HG02610 (cell line): ENCODE results near the gene PRKCE.

Source experiments
- ATAC-seq: cut with Tn5 transposase; IDR thresholded peaks from one replicate; pipeline ENCODE4 v1.9.1; 2021; ENCODE audit warnings: mild to moderate bottlenecking, moderate library complexity; ENCODE audit not compliant: unreplicated experiment

PRKCE gene

DNA sequence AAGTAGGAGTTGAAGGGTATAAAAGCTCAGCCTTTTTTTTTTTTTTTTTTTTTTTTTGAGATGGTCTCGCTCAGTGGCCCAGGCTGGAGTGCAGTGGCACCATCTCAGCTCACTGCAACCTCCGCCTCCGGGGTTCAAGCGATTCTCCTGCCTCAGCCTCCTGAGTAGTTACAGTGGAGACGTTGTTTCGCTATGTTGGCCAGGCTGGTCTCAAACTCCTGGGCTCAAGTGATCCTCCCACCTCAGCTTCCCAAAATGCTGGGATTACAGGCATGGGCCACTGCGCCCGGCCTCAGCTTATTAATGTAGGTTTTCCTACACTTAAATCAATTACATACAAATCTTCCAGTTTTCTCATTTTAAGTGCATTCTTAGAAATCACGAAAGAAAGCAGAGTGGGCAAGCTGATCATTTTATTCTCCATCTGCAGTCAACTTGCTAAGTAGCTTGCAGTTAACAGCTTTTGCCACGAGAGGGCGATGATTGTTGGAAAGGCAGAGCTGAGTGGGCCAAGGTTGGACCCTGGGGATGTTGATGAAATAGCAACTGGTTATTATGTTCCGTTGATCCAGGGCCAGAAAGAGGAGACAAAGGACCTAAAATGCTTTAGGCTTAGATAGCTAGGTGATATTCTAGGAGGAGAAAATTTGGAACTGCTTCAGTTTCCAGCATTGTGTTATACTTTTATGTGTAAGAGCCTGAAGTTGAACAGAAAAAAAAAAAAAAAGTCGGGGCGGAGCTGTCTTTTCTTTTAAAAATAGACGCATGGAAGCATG lies 411.4 kb downstream of the PRKCE start:
- no peak for ATAC-seq

DNA sequence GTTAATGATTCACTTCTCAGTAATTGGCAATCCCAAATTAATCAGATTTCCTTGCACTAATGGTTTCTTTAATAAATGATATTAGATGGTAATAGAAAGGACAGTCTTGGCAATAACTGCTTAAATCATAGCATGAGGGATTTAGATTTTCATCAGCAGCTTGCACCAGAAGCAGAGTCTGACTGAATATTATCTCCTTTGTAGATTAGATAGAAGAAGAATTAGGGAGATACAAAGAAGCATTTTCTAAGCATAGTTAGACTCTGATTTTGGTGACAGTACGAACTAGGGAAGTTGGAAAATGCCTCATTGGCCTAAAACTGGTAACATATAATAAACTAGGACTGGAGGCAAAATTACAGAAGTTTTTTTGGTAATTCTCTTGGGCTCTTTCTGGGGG lies 412.9 kb downstream of the PRKCE start:
- ATAC-seq: no peak

DNA sequence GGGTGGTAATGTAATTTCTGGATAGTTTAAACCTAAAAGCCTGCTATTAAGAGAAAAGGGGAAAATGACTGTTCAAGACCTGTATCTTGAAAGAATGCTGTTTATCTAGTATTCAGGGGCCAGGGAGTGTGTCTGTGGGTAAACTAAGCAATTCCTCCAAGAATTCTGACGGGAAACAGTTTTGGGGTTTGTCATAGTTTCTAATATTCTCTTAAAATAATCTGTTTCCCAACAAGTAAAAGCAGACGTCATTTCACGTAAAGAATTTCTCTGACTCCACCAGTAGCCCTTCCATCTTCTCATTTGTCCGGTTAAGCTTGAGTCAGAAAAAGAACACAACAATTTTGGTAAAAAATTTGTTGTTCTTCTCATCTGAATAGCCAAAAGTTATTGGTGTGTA lies 413.7 kb downstream of the PRKCE start:
- ATAC-seq: no peak

DNA sequence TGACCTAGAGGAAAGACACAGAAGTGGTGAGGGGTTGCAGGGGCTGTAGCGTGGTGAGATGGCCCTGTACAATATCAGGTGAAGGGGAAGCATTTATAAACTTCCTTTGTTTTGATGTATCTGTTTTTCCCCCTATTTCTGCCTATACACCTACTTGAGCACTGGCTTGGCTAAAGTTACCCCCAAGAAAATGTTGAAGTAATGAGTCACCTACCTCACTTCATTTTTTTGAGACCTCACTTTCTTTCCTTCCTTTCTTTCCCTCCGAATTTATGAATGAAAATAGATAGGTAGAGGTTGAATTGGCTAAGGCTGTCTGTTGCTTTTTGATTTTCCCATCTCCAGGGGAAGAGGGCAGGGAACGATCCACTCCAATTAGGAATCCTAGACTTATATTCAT lies 414.6 kb downstream of the PRKCE start:
- no peak for ATAC-seq

DNA sequence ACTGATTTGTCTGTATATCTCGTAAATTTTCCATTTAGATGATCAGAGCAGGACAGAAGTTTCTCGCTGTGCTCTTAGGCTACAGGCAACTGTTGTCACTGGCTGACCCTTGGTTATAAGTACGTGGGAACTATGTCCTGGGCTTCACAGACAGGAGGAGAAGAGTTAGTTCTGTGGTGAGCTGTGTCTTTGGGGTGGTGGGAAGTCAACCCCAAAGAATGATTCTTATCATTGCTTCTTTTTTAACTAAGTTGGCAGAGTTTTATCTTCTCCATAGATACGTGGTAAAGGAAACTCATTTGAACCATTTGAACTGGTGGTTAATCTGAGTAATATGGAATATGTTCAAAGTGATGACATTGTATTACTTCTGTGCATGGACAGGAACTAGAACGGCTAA lies 415.1 kb downstream of the PRKCE start:
- ATAC-seq: no peak

DNA sequence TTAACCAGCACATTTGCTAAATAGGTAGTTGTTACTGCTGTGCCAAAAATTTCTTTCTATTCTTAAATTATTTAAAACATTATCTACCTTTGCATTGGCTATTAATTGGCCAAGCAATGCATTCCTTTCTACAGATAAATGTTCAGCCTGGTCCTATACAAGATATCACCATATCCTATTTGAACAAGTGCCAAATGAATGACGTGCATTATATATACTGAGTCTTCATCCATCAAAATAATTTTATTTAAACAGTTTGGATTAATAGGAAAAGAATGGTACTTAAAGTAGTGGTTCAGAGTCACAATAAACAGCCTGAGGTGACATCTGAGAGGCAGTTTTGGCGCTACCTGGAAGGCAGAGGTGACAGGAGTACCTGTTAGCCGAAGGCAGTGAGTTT lies 415.6 kb downstream of the PRKCE start:
- no peak for ATAC-seq

DNA sequence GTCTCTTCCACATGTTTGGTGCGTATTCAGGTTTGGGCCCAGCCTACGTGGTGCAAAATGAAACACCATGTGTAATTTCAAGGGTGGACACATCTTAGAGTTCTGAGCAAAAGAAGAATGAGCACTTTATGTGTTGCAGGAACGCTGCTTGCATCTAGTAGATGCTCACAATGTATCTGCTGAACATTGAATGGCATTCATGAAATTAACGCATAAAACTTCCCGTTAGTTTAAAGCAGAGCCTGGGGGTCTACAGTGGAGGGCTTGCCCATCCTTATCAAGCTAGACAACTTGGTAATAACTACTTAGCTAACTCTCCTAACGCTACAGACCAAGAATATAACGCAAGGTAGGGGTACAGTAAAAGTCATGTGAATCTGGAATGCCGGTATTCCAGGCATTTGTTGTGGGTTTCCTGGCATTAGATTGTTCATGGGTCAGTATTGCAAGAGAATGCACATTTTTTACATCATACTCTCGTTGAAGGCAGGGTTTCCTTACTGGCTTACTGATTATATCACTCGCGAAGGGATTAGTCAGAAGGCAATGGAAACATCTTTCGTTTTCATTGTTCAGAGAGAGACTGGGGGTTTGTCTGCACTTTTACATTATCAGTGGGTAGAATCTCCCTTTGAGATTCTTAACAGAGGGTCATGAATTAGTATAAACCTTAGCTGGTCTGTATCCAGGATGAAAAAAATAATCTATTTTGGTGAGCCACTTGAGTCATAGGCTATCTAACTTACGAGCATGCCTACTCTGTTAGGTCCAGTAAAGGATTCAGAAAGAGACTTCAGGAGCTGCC lies 416.2 kb downstream of the PRKCE start:
- ATAC-seq: no peak

DNA sequence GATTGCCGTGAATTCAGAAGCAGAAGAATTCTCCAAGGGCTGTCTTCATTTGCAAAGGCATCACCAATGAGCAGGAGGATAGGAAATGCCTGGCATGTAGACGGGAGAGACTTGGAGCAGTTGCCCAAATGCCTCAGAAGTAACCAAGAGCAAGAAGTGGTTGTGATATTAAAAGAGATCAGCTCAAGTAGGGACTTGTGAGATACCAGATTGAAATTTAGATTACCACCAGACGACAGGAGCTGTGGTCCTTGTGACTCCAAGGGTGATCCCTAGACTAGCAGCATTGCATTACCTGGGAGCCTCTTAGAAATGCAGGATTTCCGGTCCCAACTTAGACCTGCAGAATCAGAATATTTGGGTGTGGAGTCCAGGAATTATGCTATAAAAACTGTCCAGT lies 417.2 kb downstream of the PRKCE start:
- no peak for ATAC-seq

DNA sequence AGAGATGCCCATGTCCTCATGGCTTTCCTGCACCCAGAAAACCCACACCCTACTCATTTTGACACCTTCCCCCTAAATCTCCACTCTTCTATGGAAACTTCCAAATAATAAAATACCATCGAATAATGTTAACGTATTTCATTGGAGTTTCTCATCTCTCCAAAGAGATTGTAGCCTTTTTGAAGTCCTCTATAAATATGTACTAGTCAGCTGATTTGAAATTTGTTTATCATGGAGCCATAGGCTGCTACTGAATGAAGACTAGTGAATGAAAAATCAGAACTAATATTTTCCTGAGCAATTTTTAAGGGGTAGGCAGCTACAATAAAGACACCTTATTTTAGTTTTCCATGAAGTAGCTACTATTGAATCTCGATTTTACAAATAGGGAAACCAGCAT lies 419.6 kb downstream of the PRKCE start:
- no peak for ATAC-seq

DNA sequence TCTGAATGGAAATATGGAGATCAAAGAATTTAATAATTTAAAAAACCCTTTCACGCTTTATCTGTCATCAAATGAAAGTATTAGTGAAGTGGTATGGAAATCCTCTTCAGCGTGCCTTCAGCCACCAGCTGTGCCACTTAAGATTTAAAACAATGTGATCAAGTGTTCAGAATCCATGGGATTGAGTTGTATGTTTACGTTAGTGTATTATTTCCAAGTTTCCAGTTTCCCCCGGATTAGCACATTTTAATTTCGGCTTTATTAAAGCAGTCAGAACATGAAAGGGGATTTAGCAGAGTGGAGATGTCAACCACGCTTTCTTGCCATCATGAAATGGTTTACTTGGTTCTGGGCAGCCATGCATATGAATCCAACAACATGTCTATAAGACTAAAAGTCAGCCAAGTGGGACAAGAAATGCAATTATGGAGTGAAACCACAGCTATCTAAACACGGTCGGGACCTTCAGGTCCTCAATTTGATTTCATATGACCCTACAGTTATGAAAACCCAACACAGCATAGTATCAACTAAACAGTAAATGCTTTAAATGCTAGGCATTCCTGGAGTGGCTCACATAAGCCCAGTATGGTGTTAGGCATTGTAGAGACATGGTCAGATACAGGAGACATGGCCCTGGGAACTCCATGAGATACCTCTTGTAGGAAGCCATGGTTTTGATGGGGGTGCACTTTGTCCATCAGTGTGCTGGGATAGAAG lies 420.8 kb downstream of the PRKCE start:
- ATAC-seq: no peak

DNA sequence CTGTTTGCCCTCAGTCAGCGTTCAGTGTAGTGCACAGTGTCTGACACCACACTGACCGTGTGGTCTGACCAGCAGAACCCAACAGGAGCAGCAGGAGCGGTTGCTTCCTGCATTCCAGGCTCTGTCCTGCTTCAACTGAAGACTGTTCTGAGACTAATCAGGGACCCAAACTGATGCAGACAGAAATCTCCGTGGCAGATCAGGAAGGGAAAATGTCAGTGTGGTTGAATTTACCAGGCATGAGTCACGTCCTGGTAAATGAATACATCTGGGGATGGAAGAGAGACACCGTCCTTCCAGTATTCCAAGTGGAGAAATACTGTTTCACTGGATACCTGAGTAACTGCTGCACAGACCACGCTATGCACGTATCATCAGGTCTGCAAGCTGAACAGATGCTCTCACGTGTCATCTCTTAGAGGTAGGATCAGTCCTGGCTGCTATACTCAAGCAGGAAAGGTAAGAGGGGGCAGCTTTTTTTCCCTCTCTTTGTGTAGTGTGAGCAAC lies 422.1 kb downstream of the PRKCE start:
- no peak for ATAC-seq

DNA sequence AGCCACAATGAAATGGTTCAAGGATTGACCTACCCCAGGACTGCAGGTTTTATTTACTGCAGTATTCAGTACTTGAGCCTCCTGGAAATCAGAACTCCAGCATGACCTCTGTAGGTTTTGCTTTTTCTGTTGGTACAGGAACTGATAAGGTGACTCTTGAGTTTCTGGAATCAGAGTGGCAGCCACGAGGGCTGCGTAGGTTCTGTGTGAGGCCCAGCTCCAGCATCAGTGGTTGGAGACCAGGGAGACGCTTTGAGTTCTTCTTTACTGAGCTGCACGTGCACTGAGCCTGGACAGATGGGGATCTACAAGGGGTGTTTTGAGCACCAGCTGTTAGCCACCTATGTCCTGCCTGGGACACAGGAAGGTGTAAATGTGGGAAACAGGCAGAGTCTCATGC lies 423.0 kb downstream of the PRKCE start:
- no peak for ATAC-seq

DNA sequence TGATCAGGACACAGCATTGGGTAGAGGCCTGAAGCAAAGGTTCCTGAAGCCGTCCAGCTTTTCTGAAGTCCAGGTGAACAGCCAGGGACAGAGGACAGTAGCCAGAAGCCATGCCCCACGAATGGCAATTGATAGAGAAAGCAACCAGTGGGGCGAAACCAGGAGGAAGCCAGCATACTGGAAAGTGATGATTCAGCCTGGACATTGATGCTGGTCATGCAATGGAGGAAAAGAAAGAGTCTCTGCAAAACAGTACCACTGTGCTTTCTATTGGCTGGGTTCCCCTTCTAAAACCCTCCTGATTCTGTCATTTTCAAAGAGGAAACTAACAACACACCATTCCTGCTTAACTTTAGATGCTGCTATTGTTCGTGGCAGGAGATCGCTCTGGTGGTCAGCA lies 424.4 kb downstream of the PRKCE start:
- ATAC-seq: no peak

DNA sequence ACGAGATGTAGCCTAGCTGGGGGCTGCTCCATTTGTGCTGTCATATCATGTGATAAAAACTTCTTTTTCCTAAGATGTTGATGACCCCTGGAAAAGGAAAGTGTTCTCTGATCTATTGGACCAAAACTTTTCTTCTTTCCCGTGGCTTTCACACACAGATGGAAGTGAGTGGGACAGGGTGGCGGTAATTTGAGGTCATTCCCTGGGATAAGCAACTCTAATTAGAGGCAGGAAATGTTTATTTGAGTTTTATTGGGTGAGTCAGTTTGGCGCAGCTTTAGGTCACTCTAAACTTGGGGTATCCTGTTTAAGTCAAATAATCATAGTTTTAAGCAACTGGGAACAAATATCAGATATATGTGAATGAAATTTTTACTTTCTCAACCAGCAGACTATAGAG lies 424.8 kb downstream of the PRKCE start:
- no peak for ATAC-seq

DNA sequence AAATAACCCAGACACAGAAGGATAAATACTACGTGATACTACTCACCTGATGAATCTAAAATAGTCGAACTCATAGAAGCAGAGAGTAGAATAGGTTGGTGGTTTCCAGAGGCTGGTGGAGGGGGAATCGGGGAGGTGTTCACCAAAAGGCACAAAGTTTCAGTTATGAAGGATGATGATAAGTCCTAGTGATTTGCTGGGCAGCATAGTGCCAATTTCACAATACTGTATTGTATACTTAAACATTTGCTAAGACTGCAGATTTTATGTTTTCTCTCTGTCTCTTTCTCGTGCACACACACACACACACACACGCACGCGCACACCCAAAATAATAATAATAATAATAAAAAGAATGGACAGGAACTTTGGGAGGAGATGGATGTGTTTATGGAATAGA lies 425.4 kb downstream of the PRKCE start:
- ATAC-seq: no peak

DNA sequence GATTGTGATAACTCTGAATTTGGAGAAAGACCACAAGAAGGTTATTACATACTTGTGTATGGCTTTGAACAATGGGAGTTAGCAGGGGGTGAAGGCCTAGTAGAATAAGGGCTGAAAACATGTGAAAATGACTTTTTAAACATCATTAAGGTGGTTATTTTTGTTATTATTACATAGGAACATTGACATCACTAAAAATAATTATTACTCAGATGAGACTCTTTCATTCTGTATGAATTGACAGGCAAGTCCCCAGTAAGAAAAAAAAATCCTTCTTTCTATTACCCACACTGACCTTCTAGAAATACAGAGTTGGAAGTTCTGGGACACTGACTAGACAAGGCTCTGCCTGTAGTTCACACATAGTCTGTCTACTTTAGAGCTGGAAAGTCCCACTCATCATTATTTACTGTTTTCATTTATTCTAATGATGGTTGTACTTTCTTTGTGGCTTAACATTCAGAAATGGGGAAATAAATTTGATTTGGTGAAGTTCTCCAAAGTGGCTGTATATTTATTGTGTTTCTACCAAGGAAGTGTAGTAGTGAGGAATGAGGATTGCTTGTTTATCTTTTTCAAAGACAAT lies 426.1 kb downstream of the PRKCE start:
- peak; percentile 57 for ATAC-seq

DNA sequence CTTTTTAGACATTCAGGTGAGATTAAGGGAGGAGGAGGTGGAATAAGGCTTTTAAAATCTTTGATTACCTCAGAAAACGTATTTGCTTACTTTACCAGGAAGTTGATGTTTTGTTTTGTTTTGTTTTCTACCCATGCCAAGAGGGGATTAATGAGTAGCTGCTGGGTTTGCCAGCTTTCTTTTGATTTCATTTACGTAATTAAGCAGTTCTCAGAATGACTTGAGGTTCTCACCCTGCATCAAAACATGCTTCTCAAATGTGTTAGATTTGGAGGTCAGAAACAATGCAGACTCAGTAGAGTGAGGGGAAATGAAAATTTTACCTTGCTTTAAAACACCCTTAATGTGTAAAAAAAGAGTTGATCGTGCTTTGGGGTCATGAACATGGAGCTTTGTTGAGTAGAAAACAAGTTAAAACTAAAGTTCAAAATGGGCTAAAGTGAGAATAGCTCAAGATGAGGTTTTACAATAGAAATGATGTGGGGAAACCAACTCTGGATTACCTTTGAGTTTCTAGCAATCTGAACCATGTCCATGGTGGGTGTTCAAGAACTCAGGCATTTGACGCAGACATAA lies 428.6 kb downstream of the PRKCE start:
- ATAC-seq: no peak

DNA sequence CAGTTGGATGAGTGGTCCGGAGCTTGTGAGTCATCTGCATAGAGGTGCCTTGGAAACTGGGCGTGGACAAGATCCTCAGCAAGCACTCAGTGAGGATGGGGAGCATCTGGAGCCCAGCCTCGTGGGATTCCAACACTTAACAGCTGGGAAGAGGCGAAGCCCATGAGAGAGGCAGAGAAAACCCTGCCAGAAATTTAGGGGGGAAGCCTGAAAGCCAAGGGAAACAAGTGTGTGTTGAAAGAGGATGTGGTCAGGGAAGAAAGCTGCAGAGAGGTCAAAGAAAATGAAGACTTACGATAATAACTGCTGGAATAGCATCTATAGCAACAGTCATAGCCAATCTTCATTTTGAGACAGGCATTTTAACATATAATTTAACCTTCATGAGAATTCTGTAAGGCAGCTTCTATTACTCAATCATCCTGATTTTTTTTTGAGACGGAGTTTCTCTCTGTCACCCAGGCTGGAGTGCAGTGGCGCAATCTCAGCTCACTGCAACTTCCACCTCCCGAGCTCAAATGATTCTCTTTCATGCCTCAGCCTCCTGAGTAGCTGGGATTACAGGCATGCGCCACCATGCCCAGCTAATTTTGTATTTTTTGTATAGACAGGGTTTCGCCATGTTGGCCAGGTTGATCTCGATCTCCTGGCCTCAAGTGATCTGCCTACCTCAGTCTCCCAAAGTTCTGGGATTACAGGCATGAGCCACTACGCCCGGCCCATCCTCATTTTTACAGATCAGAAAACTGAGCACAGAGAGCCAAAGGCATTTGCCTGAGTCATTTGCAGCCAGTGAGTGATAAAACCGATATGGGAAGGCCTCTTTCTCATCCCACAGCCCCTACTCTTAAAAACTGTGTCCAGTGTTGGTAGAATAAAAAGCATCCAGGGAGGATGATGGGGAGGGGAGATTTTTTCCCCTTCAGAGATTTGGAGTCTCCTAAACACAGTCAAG lies 431.3 kb downstream of the PRKCE start:
- ATAC-seq: no peak

DNA sequence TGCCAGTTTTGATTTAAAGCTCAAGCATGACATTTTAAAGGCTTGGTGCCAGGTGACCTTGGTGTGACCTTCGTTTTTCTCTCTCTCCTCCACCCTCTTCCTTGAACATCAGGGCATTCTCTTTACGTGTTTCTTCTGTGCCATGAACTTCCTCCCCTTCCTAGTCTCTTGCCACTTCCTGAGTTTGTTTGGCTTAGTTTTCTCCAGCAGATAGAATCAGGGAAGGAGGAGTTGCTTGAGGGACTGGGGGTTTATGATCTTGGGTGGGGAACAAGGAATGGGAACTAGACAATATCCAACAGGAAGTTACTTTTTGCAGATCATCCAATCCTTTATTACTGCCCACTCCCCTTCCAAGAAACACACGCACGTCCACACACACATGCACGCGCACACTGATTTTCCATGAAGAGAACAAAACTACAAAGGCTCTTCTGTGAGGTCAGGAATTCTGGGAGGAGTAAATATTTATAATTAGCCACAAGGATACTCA lies 435.1 kb downstream of the PRKCE start:
- ATAC-seq: no peak

DNA sequence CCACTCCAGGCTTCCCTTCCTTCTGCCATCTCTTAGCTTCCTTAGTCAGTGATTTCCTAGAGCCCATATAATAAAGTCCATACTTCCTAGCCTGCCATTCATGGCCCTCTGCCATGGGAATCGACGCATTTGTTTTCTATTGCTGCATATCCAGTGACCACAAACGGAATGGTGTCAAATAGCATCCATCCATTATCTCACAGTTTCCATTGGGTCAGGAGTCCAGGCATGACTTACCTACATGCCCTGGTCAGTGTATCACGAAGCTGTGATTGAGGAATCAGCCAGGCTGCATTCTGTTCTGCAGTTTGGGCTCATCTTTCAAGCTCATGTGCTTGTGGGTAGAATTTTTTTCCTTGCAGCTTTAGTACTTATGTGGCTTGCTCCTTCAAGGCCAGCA lies 436.0 kb downstream of the PRKCE start:
- no peak for ATAC-seq
